WTC11 (cell line): ENCODE measurements around the gene PEBP1. TPM values are rescaled to one million over a fixed set of nuclear protein-coding genes. Genes with fewer than 3 reads are reported as not detected.

Experiments used
- ATAC-seq: fragments of 200-7000 bp; cut with Tn5 transposase; 2 replicates; pipeline ENCODE4 v1.10.0; 2021; ENCODE audit warnings: mild to moderate bottlenecking, moderate library complexity
- CTCF ChIA-PET: fragments of 300-600 bp; sonication (Branson Sonifier 250); formaldehyde crosslinking; loops from one replicate; lab custom pipeline; 2021; ENCODE audit warnings: antibody characterized with exemption; lab: Charles Lee
- POLR2A ChIA-PET: fragments of 350-600 bp; sonication (Branson Sonifier 250); formaldehyde crosslinking; loops from one replicate; lab custom pipeline; 2021; ENCODE audit warnings: antibody characterized with exemption; lab: Charles Lee
- DNase-seq: peaks from one replicate; pipeline ENCODE4 v3.0.0; 2021; ENCODE audit warnings: low spot score
- H3K27ac Mint-ChIP-seq: 2 replicates; pipeline ENCODE4 v1.8.0; 2021; ENCODE audit warnings: mixed read lengths
- H3K27me3 Mint-ChIP-seq: 2 replicates; pipeline ENCODE4 v1.8.0; 2021; ENCODE audit warnings: low read depth, mild to moderate bottlenecking, moderate library complexity, mixed read lengths
- H3K36me3 Mint-ChIP-seq: 2 replicates; pipeline ENCODE4 v1.8.0; 2021; ENCODE audit warnings: mixed read lengths
- H3K4me1 Mint-ChIP-seq: 2 replicates; pipeline ENCODE4 v1.8.0; 2022; ENCODE audit warnings: mixed read lengths
- H3K4me3 Mint-ChIP-seq: 2 replicates; pipeline ENCODE4 v1.8.0; 2021; ENCODE audit warnings: mild to moderate bottlenecking, moderate library complexity, mixed read lengths
- H3K9me3 Mint-ChIP-seq: 2 replicates; pipeline ENCODE4 v1.8.0; 2021; ENCODE audit warnings: mixed read lengths
- ATF1 ChIP-seq: sonication (generic); formaldehyde crosslinking; IDR thresholded peaks from 2 replicates; pipeline ENCODE4 v1.8.1; 2023; ENCODE audit warnings: mild to moderate bottlenecking, moderate library complexity, missing genetic modification reagents
- ELF4 ChIP-seq: sonication (generic); formaldehyde crosslinking; IDR thresholded peaks from 2 replicates; pipeline ENCODE4 v1.8.1; 2022; ENCODE audit warnings: low read depth, mild to moderate bottlenecking, moderate library complexity, missing genetic modification reagents
- EMX1 ChIP-seq: fragments of 250-450 bp; sonication (Bioruptor Pico); IDR thresholded peaks from 2 replicates; pipeline ENCODE4 v1.8.0; 2021; ENCODE audit warnings: mild to moderate bottlenecking
- FOXK1 ChIP-seq: sonication (generic); formaldehyde crosslinking; IDR thresholded peaks from 2 replicates; pipeline ENCODE4 v1.8.0; 2022; ENCODE audit warnings: mild to moderate bottlenecking, moderate library complexity, missing genetic modification reagents
- FOXP1 ChIP-seq: sonication (generic); formaldehyde crosslinking; IDR thresholded peaks from 2 replicates; pipeline ENCODE4 v1.8.0; 2022; ENCODE audit warnings: missing genetic modification reagents, mild to moderate bottlenecking, moderate library complexity, borderline replicate concordance
- GRHL2 ChIP-seq: fragments of 250-450 bp; sonication (Bioruptor Pico); IDR thresholded peaks from 2 replicates; pipeline ENCODE4 v1.8.0; 2022; ENCODE audit warnings: mild to moderate bottlenecking, moderate library complexity; ENCODE audit not compliant: insufficient replicate concordance, severe bottlenecking
- GTF2I ChIP-seq: fragments of 250-450 bp; sonication (Bioruptor Pico); conservative IDR thresholded peaks from 2 replicates; pipeline ENCODE4 v1.4.0; 2021; ENCODE audit warnings: mild to moderate bottlenecking
- HMGA2 ChIP-seq: fragments of 250-450 bp; sonication (Bioruptor Pico); IDR thresholded peaks from 2 replicates; pipeline ENCODE4 v1.4.0; 2021; ENCODE audit warnings: mild to moderate bottlenecking, moderate library complexity
- MYBL2 ChIP-seq: sonication (generic); formaldehyde crosslinking; IDR thresholded peaks from 2 replicates; pipeline ENCODE4 v1.8.1; 2023; ENCODE audit warnings: mild to moderate bottlenecking, moderate library complexity, missing genetic modification reagents
- NR1H2 ChIP-seq: sonication (generic); formaldehyde crosslinking; IDR thresholded peaks from 2 replicates; pipeline ENCODE4 v1.9.0; 2021; ENCODE audit warnings: mild to moderate bottlenecking, moderate library complexity, missing genetic modification reagents
- NR2C2 ChIP-seq: sonication (generic); formaldehyde crosslinking; IDR thresholded peaks from 2 replicates; pipeline ENCODE4 v1.8.0; 2022; ENCODE audit warnings: mild to moderate bottlenecking, missing genetic modification reagents
- TEAD1 ChIP-seq: sonication (generic); formaldehyde crosslinking; IDR thresholded peaks from 2 replicates; pipeline ENCODE4 v1.8.0; 2022; ENCODE audit warnings: mild to moderate bottlenecking, missing genetic modification reagents
- TEAD4 ChIP-seq: sonication (generic); formaldehyde crosslinking; IDR thresholded peaks from 2 replicates; pipeline ENCODE4 v1.8.0; 2022; ENCODE audit warnings: mild to moderate bottlenecking, missing genetic modification reagents
- ZNF423 ChIP-seq: fragments of 250-450 bp; sonication (Bioruptor Pico); IDR thresholded peaks from 2 replicates; pipeline ENCODE4 v2.1.2; 2022; ENCODE audit warnings: mild to moderate bottlenecking, moderate library complexity
- total RNA-seq: library from RNA; stranded (reverse); gene quantifications from 3 replicates; pipeline ENCODE4 v1.2.3, GENCODE V29; 2021
- TF ChIP-seq, protein P1 (sequence below): fragments of 250-450 bp; sonication (Bioruptor Pico); IDR thresholded peaks from 2 replicates; pipeline ENCODE4 v1.9.0; 2021; ENCODE audit warnings: moderate library complexity, mild to moderate bottlenecking, inconsistent platforms, borderline replicate concordance
- TF ChIP-seq, protein P2 (sequence below): sonication (generic); formaldehyde crosslinking; IDR thresholded peaks from 2 replicates; pipeline ENCODE4 v1.8.0; 2022; ENCODE audit warnings: mild to moderate bottlenecking, missing genetic modification reagents
- TF ChIP-seq, protein P3 (sequence below): fragments of 250-450 bp; sonication (Bioruptor Pico); IDR thresholded peaks from 2 replicates; pipeline ENCODE4 v1.8.0; 2021; ENCODE audit warnings: mild to moderate bottlenecking
- TF ChIP-seq, protein P4 (sequence below): fragments of 250-450 bp; sonication (Bioruptor Pico); IDR thresholded peaks from 2 replicates; pipeline ENCODE4 v1.9.0; 2021; ENCODE audit warnings: mild to moderate bottlenecking
- TF ChIP-seq, protein P5 (sequence below): fragments of 250-450 bp; sonication (Bioruptor Pico); IDR thresholded peaks from 2 replicates; pipeline ENCODE4 v2.1.2; 2022; ENCODE audit warnings: mild to moderate bottlenecking, moderate library complexity

PEBP1 gene
- total RNA-seq, 1 experiment from 2014 or later, result 363 TPM

DNA sequence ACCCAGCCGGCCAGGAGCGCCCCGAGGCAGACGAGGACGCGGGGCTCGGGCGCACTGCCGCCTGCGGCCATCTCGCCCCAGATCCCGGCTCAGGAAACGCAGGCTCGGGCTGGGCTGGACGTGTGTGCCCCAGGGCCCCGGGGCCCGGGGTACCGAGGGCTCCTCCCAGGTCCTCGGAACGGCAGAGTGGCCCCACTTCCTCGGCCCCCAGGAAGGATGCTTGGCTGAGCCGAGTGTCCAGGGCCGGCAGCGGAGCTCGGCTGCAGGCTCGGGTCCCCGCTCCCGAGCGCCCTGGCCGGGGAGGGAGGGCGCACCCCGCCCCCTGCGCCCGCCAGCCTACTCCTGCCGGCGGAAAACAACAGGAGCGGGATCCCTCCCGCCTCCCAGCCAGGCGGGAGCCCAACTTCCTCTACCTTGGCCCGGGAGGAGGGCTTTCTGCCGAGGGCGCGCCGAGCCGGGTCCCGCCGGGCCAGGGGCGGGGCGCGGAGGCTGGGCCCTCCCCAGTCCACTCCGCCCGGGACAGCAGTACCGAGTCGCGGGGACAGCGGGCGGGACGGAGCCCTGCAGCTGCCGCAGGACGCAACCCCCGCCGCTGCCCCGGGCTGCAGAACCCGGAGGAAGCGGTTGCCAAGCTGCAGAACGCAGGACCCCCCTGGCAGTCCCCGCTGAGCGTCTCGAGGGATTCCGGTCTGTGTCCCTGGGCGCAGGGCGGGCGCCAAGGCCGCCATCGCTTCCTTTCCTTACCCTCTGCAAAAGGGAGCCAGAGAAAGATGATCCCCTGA, 32.1 kb upstream of the PEBP1 start, which contains the start of gene VSIG10 (continued):
- TF ChIP-seq FOXK1 (CRISPR knock-in tag), result peak; percentile 69
- no peak; the same call in 1 of the 2 replicates for TF ChIP-seq MYBL2
- TF ChIP-seq, protein P1, sequence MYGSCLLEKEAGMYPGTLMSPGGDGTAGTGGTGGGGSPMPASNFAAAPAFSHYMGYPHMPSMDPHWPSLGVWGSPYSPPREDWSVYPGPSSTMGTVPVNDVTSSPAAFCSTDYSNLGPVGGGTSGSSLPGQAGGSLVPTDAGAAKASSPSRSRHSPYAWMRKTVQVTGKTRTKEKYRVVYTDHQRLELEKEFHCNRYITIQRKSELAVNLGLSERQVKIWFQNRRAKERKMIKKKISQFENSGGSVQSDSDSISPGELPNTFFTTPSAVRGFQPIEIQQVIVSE, result no peak

DNA sequence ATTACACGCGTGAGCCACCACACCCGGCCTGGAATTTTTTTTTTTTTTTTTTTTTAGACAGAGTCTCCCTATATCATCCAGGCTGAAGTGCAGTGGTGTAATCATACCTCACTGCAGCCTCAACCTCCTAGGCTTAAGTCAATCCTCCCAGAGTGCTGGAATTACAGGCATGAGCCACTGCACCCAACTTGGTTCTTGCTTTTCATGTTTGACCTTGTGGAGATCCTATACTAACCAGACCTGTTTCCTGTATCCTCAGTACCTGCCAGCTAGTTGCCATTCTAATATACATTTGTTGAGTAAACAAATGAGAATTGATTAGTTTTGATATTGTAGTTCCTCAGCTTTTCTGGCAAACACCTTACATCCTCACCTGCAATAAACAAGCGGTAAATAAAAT, 28.9 kb upstream of the PEBP1 start:
- CTCF ChIA-PET, result interaction anchor here (0.6 kb wide), 1 partner anchor 77 kb away, joined by 3 read pairs; no protein-coding TSS in a partner anchor
- POLR2A ChIA-PET, result no interaction called here
- peaks cover 22% of the 10 kb centered on the region for H3K4me1 Mint-ChIP-seq

DNA sequence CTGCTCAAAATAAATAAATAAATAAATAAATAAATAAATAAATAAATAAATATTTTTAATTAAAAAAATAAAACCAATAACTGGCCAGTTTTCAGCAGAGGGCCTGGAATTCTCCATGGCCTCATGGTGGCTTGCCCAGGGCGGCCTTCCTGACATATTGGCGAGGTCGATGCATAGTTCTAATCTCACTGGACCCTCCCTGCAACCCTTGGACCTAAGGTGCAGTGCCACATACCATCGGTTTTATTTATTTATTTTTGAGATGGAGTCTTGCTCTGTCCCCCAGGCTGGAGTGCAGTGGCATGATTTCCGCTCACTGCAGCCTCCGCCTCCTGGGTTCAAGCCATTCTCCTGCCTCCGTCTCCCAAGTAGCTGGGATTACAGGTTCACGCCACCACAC, 28.2 kb upstream of the PEBP1 start:
- ATAC-seq (no peak), DNase-seq (no peak)
- Mint-ChIP-seq H3K27ac (no peak overlapping the region), H3K4me1 (peaks cover 16% of the 10 kb centered on the region), H3K4me3 (no peak overlapping the region), H3K36me3 (no peaks in the 10 kb centered on the region), H3K9me3 (no peaks in the 10 kb centered on the region), H3K27me3 (no peaks in the 10 kb centered on the region)
- CTCF ChIA-PET, result interaction anchor here (1.3 to 1.5 kb wide), 2 partner anchors 12 to 14 kb away, joined by 3 to 7 read pairs; no protein-coding TSS in a partner anchor
- POLR2A ChIA-PET, result no interaction called here
- peak; percentile 12; the same call in 1 of the 2 replicates for TF ChIP-seq HMGA2
- TF ChIP-seq EMX1 (CRISPR knock-in tag), result no peak

More for the DNA sequence above, 28.9 kb upstream of the PEBP1 start:
- DNase-seq, result no peak
- Mint-ChIP-seq H3K27me3 (no peaks in the 10 kb centered on the region), H3K4me3 (no peak overlapping the region), H3K36me3 (no peaks in the 10 kb centered on the region), H3K27ac (no peak overlapping the region), H3K9me3 (no peaks in the 10 kb centered on the region)
- ATAC-seq, result no peak
- no peak for TF ChIP-seq ATF1 (CRISPR knock-in tag)
- no peak for TF ChIP-seq NR2C2
- TF ChIP-seq, protein P2, sequence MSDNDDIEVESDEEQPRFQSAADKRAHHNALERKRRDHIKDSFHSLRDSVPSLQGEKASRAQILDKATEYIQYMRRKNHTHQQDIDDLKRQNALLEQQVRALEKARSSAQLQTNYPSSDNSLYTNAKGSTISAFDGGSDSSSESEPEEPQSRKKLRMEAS (CRISPR knock-in tag), result no peak

DNA sequence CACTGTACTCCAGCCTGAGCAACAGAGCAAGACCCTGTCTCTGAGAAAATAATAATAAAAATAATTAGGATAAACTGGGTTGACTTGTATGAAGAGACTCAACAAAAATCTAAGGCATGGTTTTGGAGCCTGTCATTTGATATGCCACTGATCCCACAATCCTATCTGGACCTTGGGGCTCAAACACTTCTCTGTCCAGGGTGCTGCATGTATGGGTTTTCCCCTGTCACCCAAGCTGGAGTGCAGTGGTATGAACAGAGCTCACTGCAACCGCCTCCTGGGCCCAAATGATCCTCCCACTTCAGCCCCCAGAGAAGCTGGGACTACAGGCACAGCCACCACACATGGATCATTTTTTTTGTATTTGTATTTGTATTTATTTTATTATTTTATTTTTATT, 26.8 kb upstream of the PEBP1 start:
- Mint-ChIP-seq H3K36me3 (peaks cover 4% of the 10 kb centered on the region; the same call in 1 of the 2 replicates), H3K9me3 (peaks cover 3% of the 10 kb centered on the region; the same call in 1 of the 2 replicates), H3K4me1 (peaks cover 16% of the 10 kb centered on the region), H3K4me3 (no peak overlapping the region), H3K27me3 (no peaks in the 10 kb centered on the region), H3K27ac (no peak overlapping the region)
- ChIA-PET CTCF (interaction anchor here (1.5 kb wide), 1 partner anchor 11 kb away, joined by 7 read pairs; no protein-coding TSS in a partner anchor), POLR2A (no interaction called here)
- DNase-seq (no peak), ATAC-seq (0 out of 2 replicates have a peak, but pooled peaks have one; percentile 19)
- no peak for TF ChIP-seq GRHL2 (CRISPR knock-in tag)
- TF ChIP-seq NR1H2 (CRISPR knock-in tag), result no peak
- TF ChIP-seq FOXP1 (CRISPR knock-in tag), result no peak
- no peak for TF ChIP-seq ELF4

DNA sequence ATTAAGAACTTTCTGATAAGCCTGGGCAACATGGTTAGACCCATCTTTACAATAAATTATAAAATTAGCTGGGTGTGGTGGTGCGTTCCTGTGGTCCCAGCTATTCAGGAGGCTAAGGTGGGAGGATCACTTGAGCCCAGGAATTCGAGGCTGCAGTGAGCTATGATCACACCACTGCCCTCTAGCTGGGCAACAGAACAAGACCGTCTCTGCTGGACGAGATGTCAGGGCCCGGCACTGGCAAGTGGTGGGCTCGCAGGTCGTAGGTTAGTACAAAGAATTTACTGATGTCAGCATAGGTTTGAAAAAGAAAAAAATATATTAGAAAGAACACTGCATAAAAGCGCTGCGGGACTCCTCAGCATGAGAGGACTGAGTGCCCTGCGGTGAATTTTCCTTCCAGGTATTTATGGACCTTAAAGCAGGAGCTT, 16.5 kb upstream of the PEBP1 start:
- ChIA-PET POLR2A (interaction anchor here (0.6 to 1.7 kb wide), 2 partner anchors 16 to 103 kb away, joined by 3 to 8 read pairs; partner anchors contain the start of genes RFC5 and VSIG10), CTCF (interaction anchor here (0.6 to 3.7 kb wide), 16 partner anchors 11 to 1035 kb away, joined by 3 to 70 read pairs (median 6); partner anchors contain the start of genes PEBP1, SUDS3, TAOK3 and VSIG10)
- H3K4me3 Mint-ChIP-seq, result peak overlapping the region; percentile 49
- H3K27ac Mint-ChIP-seq, result peak overlapping the region; percentile 100
- DNase-seq, result peak; percentile 45
- peaks cover 42% of the 10 kb centered on the region for H3K4me1 Mint-ChIP-seq
- H3K36me3 Mint-ChIP-seq, result peaks cover 15% of the 10 kb centered on the region
- H3K27me3 Mint-ChIP-seq, result no peaks in the 10 kb centered on the region
- peak; percentile 67 for ATAC-seq
- H3K9me3 Mint-ChIP-seq, result peaks cover 12% of the 10 kb centered on the region
- TF ChIP-seq, protein P3, sequence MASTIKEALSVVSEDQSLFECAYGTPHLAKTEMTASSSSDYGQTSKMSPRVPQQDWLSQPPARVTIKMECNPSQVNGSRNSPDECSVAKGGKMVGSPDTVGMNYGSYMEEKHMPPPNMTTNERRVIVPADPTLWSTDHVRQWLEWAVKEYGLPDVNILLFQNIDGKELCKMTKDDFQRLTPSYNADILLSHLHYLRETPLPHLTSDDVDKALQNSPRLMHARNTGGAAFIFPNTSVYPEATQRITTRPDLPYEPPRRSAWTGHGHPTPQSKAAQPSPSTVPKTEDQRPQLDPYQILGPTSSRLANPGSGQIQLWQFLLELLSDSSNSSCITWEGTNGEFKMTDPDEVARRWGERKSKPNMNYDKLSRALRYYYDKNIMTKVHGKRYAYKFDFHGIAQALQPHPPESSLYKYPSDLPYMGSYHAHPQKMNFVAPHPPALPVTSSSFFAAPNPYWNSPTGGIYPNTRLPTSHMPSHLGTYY, result 0 out of 2 replicates have a peak, but pooled peaks have one; percentile 29
- TF ChIP-seq TEAD4 (CRISPR knock-in tag), result peak; percentile 44; the same call in 1 of the 2 replicates
- 0 out of 2 replicates have a peak, but pooled peaks have one; percentile 3 for TF ChIP-seq ZNF423 (CRISPR knock-in tag)
- TF ChIP-seq GTF2I, result peak; percentile 96
- TF ChIP-seq, protein P4, sequence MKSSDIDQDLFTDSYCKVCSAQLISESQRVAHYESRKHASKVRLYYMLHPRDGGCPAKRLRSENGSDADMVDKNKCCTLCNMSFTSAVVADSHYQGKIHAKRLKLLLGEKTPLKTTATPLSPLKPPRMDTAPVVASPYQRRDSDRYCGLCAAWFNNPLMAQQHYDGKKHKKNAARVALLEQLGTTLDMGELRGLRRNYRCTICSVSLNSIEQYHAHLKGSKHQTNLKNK, result no peak
- TF ChIP-seq, protein P5, sequence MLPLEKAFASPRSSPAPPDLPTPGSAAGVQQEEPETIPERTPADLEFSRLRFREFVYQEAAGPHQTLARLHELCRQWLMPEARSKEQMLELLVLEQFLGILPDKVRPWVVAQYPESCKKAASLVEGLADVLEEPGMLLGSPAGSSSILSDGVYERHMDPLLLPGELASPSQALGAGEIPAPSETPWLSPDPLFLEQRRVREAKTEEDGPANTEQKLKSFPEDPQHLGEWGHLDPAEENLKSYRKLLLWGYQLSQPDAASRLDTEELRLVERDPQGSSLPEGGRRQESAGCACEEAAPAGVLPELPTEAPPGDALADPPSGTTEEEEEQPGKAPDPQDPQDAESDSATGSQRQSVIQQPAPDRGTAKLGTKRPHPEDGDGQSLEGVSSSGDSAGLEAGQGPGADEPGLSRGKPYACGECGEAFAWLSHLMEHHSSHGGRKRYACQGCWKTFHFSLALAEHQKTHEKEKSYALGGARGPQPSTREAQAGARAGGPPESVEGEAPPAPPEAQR (CRISPR knock-in tag), result 0 out of 2 replicates have a peak, but pooled peaks have one; percentile 56
- peak; percentile 90; the same call in 1 of the 2 replicates for TF ChIP-seq TEAD1
